GM19467 (cell line): ENCODE measurements around the gene WWOX.
"Not testable (repeated sequence)": the region's sequence is repeated elsewhere in the genome, so short reads cannot be mapped to it uniquely, and the experiment has no call there.

Experiments used
- ATAC-seq: cut with Tn5 transposase; IDR thresholded peaks from one replicate; pipeline ENCODE4 v1.9.1; 2021; ENCODE audit warnings: mild to moderate bottlenecking, moderate library complexity; ENCODE audit not compliant: unreplicated experiment

Gene WWOX

DNA sequence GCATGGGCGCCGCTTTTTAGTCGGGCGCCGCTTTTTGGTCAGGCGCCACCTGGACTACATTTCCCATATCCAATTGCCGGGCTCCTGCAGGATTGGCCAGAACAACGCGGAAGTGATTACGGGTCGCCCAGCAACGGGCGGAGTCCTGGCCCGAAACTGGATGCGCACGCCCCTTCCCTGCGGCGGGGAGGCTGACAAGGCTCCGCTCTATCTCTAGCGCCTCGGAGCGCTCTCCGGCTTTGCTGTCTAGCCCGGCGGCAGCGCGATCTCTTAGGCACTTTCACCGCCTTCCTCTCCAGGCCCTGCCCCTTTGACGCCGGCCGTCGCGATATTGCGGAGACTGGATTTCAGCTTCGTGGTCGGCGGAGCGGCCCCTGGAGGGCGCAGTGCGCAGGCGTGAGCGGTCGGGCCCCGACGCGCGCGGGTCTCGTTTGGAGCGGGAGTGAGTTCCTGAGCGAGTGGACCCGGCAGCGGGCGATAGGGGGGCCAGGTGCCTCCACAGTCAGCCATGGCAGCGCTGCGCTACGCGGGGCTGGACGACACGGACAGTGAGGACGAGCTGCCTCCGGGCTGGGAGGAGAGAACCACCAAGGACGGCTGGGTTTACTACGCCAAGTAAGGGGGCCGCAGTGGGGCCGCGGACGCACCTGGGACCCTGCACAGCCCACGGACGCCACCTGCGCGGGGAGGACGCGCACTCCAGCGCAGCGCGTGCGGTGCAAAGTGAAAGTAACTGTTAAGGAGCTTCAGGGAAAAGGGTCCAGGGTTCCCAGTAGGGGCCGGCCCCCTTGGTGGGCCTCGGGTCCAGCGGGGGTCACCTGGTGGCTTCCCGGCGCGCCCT is at the start of gene WWOX:
Gene WWOX (plus strand): TSS at position 384 of the 841 bp plus-strand sequence.
- ATAC-seq, result peak; percentile 97

- ATAC-seq, result no peak
Measured at GRCh38 chr16:78050734-78051400, 48.6 kb upstream of the WWOX start.

GRCh38 chr16:78057803-78058564 is 41.5 kb upstream of the WWOX start:
- ATAC-seq, result no peak

GRCh38 chr16:78059806-78060205 is 39.6 kb upstream of the WWOX start:
- not testable (repeated sequence) for ATAC-seq

- ATAC-seq, result no peak
Measured at GRCh38 chr16:78060295-78060694, 39.2 kb upstream of the WWOX start.

DNA sequence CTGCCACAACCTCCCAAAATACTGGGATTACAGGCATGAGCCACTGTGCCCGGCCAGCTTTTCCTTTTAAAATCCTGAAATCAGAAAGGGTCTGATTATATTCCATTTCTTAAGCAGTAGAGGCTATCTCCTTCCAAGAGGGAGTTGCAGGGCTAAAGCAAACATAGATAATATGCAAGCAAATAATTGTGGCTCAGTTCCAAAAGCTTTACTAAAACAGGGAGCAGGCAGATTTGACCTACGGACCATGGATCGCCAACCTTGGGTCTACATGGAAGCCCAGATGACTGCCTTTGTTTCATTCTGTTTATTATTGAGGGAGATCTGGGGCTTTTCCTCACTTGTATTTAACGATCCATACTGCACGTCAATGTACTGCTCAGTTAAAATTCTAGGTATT is 38.6 kb upstream of the WWOX start:
- ATAC-seq, result no peak

- ATAC-seq, result no peak
Measured at GRCh38 chr16:78065319-78065718, 34.1 kb upstream of the WWOX start.

- ATAC-seq, result no peak
Measured at GRCh38 chr16:78069913-78070312, 29.5 kb upstream of the WWOX start.

GRCh38 chr16:78072275-78072674 is 27.2 kb upstream of the WWOX start:
- ATAC-seq, result no peak

DNA sequence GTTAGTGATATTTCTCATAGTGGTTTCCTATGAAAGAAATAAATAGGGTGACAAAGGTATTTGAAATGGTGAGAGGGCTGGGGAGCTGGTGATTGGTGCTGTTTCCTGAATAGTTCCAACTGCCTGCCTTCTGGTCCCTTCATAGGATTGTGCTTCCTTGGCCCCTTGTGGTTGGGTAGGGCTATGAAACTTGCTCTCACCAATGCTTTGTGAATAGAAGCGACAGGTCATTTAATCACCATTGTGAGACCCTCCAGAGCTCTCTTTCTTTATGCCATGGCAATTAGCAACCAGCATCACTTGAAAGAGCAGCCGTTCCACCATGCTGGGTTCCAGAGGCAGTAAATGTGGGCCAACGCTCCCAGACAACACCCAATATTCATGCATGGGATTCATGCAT is 23.7 kb upstream of the WWOX start:
- no peak for ATAC-seq

- ATAC-seq, result no peak
Measured at GRCh38 chr16:78081341-78081740, 18.1 kb upstream of the WWOX start.

- no peak for ATAC-seq
Measured at GRCh38 chr16:78091419-78091818, 8.0 kb upstream of the WWOX start.

- ATAC-seq, result no peak
Measured at GRCh38 chr16:78092758-78093157, 6.7 kb upstream of the WWOX start.

GRCh38 chr16:78094166-78094565 is 5.3 kb upstream of the WWOX start:
- ATAC-seq, result no peak

GRCh38 chr16:78094998-78095397 is 4.5 kb upstream of the WWOX start:
- no peak for ATAC-seq

DNA sequence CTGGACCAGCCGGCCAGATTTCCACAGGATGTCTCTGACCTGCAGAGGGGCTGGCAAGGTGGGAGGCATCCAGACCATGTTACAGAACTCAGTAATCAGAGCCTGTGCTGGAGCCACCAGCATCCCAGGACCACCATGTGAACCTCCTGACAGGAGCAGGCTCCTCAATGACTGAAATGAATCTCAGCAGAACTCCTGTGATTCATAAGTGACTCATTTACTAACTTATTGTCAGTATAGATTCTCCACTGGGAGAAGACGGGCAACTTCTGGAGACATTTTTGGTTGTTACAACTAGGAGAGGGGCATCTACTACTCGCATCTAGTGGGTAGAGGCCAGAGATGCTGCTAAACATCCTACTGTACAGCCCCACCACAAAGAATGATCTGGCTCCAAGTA is 3.1 kb upstream of the WWOX start:
- ATAC-seq, result no peak

- no peak for ATAC-seq
Measured at GRCh38 chr16:78097548-78097947, 1.9 kb upstream of the WWOX start.

DNA sequence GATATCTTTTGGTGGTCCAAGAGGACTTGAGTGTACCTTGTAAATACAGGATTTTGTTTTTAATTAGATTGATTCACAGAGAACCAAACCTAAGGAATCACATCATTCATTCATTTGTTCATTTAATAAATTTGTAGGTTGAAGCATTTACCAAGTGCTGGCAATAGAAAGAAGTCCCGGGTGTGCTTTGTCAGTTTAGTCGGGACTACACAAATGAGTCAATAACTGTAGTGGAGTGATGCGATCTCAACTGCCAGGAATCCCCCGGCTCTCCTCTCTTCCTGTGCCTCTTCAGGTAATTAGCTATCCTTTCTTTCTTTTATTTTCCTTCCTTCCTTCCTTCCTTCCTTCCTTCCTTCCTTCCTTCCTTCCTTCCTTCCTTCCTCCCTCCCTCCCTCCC is 1.4 kb upstream of the WWOX start:
- no peak for ATAC-seq

DNA sequence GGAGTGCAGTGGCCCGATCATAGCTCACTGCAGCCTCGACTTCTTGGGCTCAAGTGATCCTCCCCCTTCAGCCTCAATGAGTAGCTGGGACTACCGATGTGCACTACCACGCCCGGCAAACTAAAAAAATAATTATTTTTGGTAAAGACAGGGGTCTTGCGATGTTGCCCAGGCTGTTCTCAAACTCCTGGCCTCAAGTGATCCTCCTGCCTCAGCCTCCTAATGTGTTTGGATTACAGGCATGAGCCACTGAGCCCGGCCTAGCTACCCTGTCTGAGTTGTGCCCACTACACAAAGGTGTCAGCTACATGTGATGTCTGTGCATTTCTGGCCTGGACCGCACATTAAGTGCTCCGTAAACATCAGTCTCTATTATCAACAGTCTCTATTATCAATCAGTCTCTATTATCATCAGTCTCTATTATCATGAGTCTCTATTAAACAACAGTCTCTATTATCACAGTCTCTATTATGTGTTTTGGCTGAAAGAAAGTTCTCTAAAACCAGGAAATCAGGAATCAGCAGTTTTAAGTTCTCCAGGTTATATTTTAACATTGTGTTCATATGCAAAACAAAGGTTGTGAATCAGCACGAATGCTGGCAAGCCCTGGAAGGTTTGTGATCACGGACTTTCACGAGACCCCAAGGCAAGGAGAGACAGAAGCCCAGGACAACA is 721 bp upstream of the WWOX start:
- no peak for ATAC-seq

DNA sequence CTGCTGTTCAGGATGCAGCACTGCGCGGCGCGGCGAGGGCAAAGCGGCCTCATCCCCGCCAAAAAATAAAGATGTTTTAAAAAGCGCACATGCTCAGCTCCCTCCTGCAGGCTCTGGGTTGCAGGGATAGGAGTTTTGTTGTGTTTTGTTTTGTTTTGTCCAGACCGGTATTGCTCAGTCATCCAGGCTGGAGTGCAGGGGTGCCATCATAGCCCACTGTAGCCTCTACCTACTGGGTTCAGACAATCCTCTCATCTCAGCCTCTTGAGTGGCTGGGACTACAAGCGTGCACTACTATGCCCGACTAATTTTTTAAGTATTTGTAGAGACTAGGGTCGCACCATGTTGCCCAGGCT is 636 bp downstream of the WWOX start:
- ATAC-seq, result peak; percentile 21

GRCh38 chr16:78102122-78102660 is 2.7 kb downstream of the WWOX start:
- ATAC-seq, result no peak
